D721Med (cell line): ENCODE results near the gene WHRN.
A peak's percentile ranks its signal among the peaks of the same experiment; 100 is the strongest.

ENCODE experiments used
- DNase-seq: peaks from one replicate; pipeline ENCODE4 v3.0.0; 2011; ENCODE audit warnings: low spot score; ENCODE audit not compliant: insufficient read length
- FAIRE-seq: peaks from 2 replicates; lab custom pipeline; 2011; peaks lifted over from hg19 to GRCh38; lab: Jason Lieb, UNC
- CTCF ChIP-seq: IDR thresholded peaks from 2 replicates; pipeline ENCODE4 v1.5.1; 2012; ENCODE audit warnings: mild to moderate bottlenecking, control low read depth; ENCODE audit not compliant: insufficient read depth; ENCODE audit errors: missing control alignments

The WHRN gene

DNA sequence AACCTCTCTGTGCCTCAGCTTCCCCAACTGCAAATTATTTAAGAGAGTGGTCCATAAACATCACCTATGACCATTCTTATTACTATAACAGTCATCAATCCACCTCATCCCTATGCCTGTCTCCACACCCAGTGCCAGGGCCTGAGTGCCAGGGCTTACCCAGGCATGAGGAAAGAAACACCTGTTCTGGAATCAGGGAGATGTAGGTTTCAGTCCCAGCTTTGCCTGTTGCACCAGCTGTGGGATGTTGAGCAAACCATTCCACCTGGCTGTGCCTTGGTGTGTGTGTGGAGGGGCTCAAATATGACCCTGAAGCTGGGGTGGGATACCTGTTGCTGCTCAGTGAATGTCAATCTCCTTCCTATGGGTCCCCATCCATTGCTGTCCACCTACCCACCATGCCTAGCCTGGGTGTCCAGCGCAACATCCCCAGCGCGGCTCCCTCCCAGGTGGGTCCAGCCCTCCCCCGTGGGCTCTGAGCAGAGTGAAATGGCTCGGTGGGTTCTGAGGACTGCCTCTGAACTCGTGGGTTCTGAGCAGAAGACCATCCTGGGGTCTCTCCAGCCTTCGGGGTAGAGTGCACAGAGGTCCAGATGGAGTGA, 133.8 kb downstream of the WHRN start:
- no peak for TF ChIP-seq CTCF
- no peak for FAIRE-seq
- DNase-seq, result no peak

DNA sequence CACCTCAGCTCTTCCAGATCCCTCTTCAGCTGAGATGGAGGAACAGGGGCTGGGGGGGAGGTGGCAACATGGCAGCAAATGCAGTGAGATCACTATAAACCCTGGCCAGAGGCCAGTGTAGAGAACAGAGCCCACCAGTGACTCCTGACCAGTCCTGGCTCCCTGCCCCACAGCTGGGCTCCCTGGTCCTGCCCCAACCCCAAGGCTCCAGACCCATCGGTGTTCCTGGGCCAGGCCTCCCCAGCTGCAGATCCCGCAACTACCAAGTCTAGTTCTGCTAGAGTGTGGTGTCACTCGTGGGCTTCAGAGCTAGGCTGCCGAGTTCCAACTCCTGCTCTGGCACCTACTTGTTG, 134.3 kb downstream of the WHRN start:
- no peak for DNase-seq
- FAIRE-seq, result no peak
- TF ChIP-seq CTCF, result no peak

DNA sequence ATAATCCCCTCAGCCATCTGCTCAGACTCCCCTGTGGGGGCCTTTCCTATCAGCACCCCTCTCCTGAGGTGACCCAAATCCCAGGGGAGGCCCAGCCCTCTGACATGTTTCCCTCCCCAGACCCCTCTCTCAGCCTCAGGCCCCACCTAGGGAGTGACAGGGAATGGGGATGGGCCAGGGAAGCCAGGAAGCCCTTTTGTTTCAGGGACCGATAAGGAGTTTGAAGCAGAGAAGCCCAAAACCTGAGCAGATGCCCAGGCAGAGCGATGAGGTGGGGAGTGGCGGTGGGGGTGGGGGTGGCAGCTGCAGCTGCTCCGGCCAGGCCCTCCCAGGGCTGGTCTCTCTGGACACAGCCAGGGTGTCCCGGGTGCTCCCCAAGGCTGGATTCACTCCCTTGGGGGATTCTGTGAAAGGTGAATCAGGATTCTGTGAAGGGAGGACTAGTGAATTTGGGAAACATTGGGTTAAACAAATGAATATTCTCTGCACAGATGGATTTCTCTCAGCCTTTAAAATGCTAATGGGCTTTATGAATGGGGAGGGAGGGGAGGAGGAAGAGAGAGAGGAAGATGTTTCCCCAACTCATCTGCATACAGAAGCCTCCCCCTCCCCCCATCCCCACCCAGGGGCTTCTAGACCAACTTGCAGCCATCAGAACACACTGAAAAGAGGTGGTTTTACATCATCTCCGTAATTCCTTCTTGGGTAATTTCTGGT, 134.9 kb downstream of the WHRN start:
- DNase-seq (peak; percentile 87), FAIRE-seq (no peak)
- no peak for TF ChIP-seq CTCF

- FAIRE-seq, result peak; percentile 67
- TF ChIP-seq CTCF, result no peak
- no peak for DNase-seq
These were observed 135.8 kb downstream of the WHRN start for GRCh38 chr9:114369216-114370130.

GRCh38 chr9:114367772-114368569, 137.3 kb downstream of the WHRN start:
- DNase-seq (no peak), FAIRE-seq (no peak)
- TF ChIP-seq CTCF, result no peak

DNA sequence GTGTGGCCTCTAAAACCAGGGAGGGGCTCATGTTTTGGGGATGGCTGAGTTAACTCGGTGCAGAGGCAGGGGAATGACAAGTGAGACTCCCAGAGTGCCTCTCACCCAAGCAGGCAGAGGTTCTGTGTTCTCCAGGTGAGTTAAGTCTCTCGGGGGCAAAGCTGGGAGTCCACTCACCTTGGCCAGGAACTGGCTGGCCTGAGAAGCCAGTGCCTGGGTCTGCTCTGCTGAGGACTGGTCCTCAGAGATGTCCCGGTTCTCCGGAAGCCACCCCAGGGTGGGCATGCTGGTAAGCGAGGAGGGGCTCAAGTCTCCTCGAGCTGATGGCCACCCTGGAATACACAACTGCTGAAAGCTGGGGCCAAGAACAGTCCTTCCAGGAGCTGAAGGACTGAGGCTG, 137.9 kb downstream of the WHRN start:
- no peak for FAIRE-seq
- DNase-seq, result no peak
- no peak for TF ChIP-seq CTCF
